ENCODE results near the gene TMPRSS6.

DNA sequence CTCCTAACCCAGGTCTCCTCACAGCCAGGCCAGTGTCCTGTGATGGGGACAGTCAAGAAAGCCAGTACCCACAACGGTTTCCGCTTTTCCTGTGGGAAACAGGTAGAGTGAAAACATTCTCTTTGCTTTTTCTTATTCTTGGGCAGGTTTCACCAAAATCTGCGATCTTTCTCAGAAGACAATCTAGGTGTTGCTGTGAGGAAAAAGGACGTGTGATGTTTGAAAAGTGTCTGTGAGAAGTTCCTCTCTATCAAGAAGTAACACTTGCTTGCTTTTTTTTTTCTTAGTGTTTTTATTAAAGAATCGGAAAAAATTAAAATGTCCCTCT lies 49.4 kb upstream of the TMPRSS6 start:
- TF ChIP-seq, protein P1, sequence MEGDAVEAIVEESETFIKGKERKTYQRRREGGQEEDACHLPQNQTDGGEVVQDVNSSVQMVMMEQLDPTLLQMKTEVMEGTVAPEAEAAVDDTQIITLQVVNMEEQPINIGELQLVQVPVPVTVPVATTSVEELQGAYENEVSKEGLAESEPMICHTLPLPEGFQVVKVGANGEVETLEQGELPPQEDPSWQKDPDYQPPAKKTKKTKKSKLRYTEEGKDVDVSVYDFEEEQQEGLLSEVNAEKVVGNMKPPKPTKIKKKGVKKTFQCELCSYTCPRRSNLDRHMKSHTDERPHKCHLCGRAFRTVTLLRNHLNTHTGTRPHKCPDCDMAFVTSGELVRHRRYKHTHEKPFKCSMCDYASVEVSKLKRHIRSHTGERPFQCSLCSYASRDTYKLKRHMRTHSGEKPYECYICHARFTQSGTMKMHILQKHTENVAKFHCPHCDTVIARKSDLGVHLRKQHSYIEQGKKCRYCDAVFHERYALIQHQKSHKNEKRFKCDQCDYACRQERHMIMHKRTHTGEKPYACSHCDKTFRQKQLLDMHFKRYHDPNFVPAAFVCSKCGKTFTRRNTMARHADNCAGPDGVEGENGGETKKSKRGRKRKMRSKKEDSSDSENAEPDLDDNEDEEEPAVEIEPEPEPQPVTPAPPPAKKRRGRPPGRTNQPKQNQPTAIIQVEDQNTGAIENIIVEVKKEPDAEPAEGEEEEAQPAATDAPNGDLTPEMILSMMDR (IDR thresholded peaks at IDR 0.05) = no peak
- TF ChIP-seq POLR2A (IDR thresholded peaks at IDR 0.05) = no peak

Data from heart left ventricle (tissue), 13 donors.